ENCODE data around the gene ELF1. TPM values are rescaled to one million over a fixed set of nuclear protein-coding genes. Genes with fewer than 3 reads are reported as not detected.

The ELF1 gene
- polyA plus RNA-seq, 1 donor from 2014 or later, result 12.4 TPM

Other genes starting within 250 kb of the ELF1 start
- gene MRPS31, start 248.1 kb downstream of the ELF1 start, polyA plus RNA-seq (ENCODE audit: insufficient read depth, low read depth, low replicate concordance), result 6.7 TPM
- gene SLC25A15, start 229.7 kb downstream of the ELF1 start, polyA plus RNA-seq (ENCODE audit: insufficient read depth, low read depth, low replicate concordance), result 7.9 TPM
- gene WBP4, start 42.2 kb upstream of the ELF1 start, polyA plus RNA-seq (ENCODE audit: insufficient read depth, low read depth, low replicate concordance), result 5.1 TPM
- 6.1 TPM for gene KBTBD6, start 113.5 kb upstream of the ELF1 start, polyA plus RNA-seq (ENCODE audit: insufficient read depth, low read depth, low replicate concordance)
- 3.7 TPM for gene KBTBD7, start 175.3 kb upstream of the ELF1 start, polyA plus RNA-seq (ENCODE audit: insufficient read depth, low read depth, low replicate concordance)
- 2.2 TPM for gene MTRF1, start 244.3 kb upstream of the ELF1 start, polyA plus RNA-seq (ENCODE audit: insufficient read depth, low read depth, low replicate concordance)